ENCODE measurements around the gene PWWP2B. TPM values are rescaled to one million over a fixed set of nuclear protein-coding genes. Genes with fewer than 3 reads are reported as not detected.

PWWP2B gene
- total RNA-seq, 1 donor from 2014 or later: 12.0 TPM

DNA sequence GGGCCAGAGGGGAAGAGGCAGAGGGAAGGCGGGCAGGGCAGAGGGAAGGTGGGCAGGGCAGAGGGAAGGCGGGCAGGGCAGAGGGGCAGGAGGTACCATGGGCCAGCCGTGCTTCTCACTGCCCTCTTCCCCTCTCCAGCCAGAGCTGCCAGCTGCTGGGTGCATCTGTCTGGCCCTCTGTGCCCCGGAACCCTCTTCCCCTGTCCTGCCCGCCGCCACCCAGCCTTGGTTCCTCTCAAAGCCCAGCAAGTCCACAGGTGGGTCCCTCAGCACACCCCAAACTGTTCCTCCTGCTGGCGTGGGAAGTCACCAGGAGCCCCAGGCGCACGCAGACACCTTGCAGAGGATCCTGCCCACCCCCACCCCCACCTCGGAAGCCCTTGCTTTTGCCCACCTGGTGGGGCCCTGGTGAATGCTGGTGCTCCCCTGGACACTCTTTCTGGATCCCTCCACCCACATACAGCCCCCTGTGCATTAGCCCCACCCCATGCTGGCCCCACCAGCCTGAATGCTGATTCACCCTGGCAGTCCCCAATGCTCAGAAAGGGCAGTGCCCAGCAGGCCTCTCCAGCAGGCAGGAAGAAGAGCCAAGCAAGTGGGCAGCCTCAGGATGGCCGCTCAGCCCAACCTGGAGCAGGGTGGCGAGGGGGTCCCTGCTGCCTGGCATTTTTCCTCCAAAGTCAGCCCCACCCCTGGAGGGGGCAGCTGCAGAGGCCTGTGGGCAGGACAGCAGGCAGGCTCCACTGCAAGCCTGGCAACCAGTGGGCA is 1.9 kb upstream of the PWWP2B start:
- H3K4me3 Mint-ChIP-seq (ENCODE audit: unreplicated experiment): no peak overlapping the region
- H3K9me3 ChIP-seq (ENCODE audit: insufficient read depth, low read depth, low read length): no peaks in the 10 kb centered on the region
- TF ChIP-seq, protein P1, sequence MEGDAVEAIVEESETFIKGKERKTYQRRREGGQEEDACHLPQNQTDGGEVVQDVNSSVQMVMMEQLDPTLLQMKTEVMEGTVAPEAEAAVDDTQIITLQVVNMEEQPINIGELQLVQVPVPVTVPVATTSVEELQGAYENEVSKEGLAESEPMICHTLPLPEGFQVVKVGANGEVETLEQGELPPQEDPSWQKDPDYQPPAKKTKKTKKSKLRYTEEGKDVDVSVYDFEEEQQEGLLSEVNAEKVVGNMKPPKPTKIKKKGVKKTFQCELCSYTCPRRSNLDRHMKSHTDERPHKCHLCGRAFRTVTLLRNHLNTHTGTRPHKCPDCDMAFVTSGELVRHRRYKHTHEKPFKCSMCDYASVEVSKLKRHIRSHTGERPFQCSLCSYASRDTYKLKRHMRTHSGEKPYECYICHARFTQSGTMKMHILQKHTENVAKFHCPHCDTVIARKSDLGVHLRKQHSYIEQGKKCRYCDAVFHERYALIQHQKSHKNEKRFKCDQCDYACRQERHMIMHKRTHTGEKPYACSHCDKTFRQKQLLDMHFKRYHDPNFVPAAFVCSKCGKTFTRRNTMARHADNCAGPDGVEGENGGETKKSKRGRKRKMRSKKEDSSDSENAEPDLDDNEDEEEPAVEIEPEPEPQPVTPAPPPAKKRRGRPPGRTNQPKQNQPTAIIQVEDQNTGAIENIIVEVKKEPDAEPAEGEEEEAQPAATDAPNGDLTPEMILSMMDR (IDR thresholded peaks at IDR 0.05; ENCODE audit: insufficient read depth, low read depth, low read length): no peak
- TF ChIP-seq EZH2 (IDR thresholded peaks at IDR 0.05; ENCODE audit: insufficient read depth, low read length): no peak
- peaks cover 11% of the 10 kb centered on the region for H3K79me2 ChIP-seq (ENCODE audit: insufficient read depth, low read length)
- peaks cover 4% of the 10 kb centered on the region for H3K4me1 Mint-ChIP-seq (ENCODE audit: low read depth, unreplicated experiment)
- no peak overlapping the region for H2AFZ ChIP-seq (ENCODE audit: low read depth, low read length)
- H4K20me1 ChIP-seq (ENCODE audit: insufficient read depth, low read length): peaks cover 20% of the 10 kb centered on the region
- no peak overlapping the region for H3K4me3 ChIP-seq (ENCODE audit: insufficient read depth, low read depth, low read length)
- no peak overlapping the region for H3K27ac ChIP-seq (ENCODE audit: low read depth, low read length)
- no peak overlapping the region for H3K27ac Mint-ChIP-seq (ENCODE audit: unreplicated experiment)
- DNase-seq (ENCODE audit: low read depth): no peak
- H3K9me3 Mint-ChIP-seq (ENCODE audit: unreplicated experiment): no peaks in the 10 kb centered on the region
- H3K4me2 ChIP-seq (ENCODE audit: low read length): no peak overlapping the region
- no peaks in the 10 kb centered on the region for H3K27me3 ChIP-seq (ENCODE audit: insufficient read depth, low read length)
- H3K4me1 ChIP-seq (ENCODE audit: insufficient read depth, low read length): peaks cover 18% of the 10 kb centered on the region
- no peaks in the 10 kb centered on the region for H3K36me3 ChIP-seq (ENCODE audit: insufficient read depth, low read length)
- peaks cover 11% of the 10 kb centered on the region for H3K27me3 Mint-ChIP-seq (ENCODE audit: low read depth, unreplicated experiment)
- no peak overlapping the region for H3K9ac ChIP-seq (ENCODE audit: low read length)
- peaks cover 3% of the 10 kb centered on the region for H3K36me3 Mint-ChIP-seq (ENCODE audit: low read depth, unreplicated experiment)
- FAIRE-seq: no peak

DNA sequence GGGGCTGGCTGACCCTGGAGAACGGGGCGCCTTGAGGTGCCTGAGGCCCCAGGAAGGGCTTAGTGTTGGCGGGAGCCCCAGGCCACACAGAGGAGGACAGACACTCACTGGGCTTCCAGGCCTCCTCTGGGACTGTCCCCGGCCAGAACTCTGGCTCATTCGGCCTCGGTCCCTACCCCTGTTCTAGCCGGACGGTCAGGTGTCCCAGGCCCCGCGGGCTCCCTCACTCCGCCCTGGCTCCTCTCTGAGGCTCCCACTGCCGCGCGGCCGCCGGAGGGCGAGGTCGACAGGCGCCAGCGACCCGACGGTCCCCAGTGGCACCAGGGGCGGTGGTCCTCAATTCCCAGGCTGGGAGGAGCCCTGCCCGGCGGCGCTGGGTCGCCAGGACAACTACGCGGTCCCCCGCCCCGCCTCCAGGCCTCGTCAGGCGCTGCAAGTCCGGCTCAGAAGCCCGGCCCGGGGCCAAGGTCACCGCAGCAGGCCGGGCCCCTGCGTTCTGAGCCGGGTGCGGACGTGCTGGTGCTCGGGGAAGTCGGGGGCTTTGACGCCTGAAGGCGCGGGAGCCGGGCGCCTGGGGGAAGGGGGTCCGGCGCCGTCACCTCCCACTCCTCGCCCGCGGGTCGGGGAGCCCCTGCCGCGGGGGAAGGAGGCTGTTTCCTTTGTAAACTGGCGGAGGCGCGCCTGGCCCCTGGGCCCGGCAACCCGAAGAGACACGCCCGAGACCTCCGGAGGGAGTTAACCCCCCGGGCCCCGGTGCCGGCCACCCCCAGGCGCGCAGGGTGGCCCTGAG is 1.1 kb upstream of the PWWP2B start:
- peak overlapping the region; percentile 33 for H3K4me3 ChIP-seq (ENCODE audit: insufficient read depth, low read depth, low read length)
- TF ChIP-seq, protein P1 (IDR thresholded peaks at IDR 0.05; ENCODE audit: insufficient read depth, low read depth, low read length): no peak
- TF ChIP-seq EZH2 (IDR thresholded peaks at IDR 0.05; ENCODE audit: insufficient read depth, low read length): no peak
- peak overlapping the region; percentile 96 for H3K4me2 ChIP-seq (ENCODE audit: low read length)
- H3K27ac Mint-ChIP-seq (ENCODE audit: unreplicated experiment): no peak overlapping the region
- no peak for DNase-seq (ENCODE audit: low read depth)
- H3K4me1 Mint-ChIP-seq (ENCODE audit: low read depth, unreplicated experiment): peaks cover 4% of the 10 kb centered on the region
- H3K79me2 ChIP-seq (ENCODE audit: insufficient read depth, low read length): peaks cover 11% of the 10 kb centered on the region
- no peaks in the 10 kb centered on the region for H3K36me3 ChIP-seq (ENCODE audit: insufficient read depth, low read length)
- no peak overlapping the region for H3K4me3 Mint-ChIP-seq (ENCODE audit: unreplicated experiment)
- peak overlapping the region; percentile 76 for H3K9ac ChIP-seq (ENCODE audit: low read length)
- peaks cover 28% of the 10 kb centered on the region for H4K20me1 ChIP-seq (ENCODE audit: insufficient read depth, low read length)
- no peak overlapping the region for H3K27ac ChIP-seq (ENCODE audit: low read depth, low read length)
- no peak for FAIRE-seq
- H3K36me3 Mint-ChIP-seq (ENCODE audit: low read depth, unreplicated experiment): peaks cover 3% of the 10 kb centered on the region
- no peaks in the 10 kb centered on the region for H3K9me3 ChIP-seq (ENCODE audit: insufficient read depth, low read depth, low read length)
- H3K9me3 Mint-ChIP-seq (ENCODE audit: unreplicated experiment): no peaks in the 10 kb centered on the region
- H3K27me3 ChIP-seq (ENCODE audit: insufficient read depth, low read length): no peaks in the 10 kb centered on the region
- no peak overlapping the region for H2AFZ ChIP-seq (ENCODE audit: low read depth, low read length)
- peaks cover 18% of the 10 kb centered on the region for H3K4me1 ChIP-seq (ENCODE audit: insufficient read depth, low read length)
- peaks cover 5% of the 10 kb centered on the region for H3K27me3 Mint-ChIP-seq (ENCODE audit: low read depth, unreplicated experiment)
